ENCODE results near the gene ITGAX.

- TF ChIP-seq CTCF (IDR thresholded peaks at IDR 0.05; ENCODE audit: poor library complexity), result no peak
- TF ChIP-seq EZH2 (IDR thresholded peaks at IDR 0.05; ENCODE audit: borderline replicate concordance), result no peak
Observed at GRCh38 chr16:31347445-31347844, 7.5 kb upstream of the ITGAX start.
